NCI-H146 treated with DMSO at 0.1 percent for 48 hours (cell line): ENCODE results near the gene CHTOP.
"Not testable (repeated sequence)": the region's sequence is repeated elsewhere in the genome, so short reads cannot be mapped to it uniquely, and the experiment has no call there.

Experiments
- DNase-seq: peaks from one replicate; lab custom pipeline; 2025; ENCODE audit not compliant: unreplicated experiment; lab: John Stamatoyannopoulos, UW

Gene CHTOP, protein sequence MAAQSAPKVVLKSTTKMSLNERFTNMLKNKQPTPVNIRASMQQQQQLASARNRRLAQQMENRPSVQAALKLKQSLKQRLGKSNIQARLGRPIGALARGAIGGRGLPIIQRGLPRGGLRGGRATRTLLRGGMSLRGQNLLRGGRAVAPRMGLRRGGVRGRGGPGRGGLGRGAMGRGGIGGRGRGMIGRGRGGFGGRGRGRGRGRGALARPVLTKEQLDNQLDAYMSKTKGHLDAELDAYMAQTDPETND

GRCh38 chr1:153633754-153634665 lies at the start of gene CHTOP:
Gene CHTOP (plus strand): TSS chr1:153634066. CDS start chr1:153636589, 2,523 bp downstream.
- DNase-seq, result peak; percentile 90

DNA sequence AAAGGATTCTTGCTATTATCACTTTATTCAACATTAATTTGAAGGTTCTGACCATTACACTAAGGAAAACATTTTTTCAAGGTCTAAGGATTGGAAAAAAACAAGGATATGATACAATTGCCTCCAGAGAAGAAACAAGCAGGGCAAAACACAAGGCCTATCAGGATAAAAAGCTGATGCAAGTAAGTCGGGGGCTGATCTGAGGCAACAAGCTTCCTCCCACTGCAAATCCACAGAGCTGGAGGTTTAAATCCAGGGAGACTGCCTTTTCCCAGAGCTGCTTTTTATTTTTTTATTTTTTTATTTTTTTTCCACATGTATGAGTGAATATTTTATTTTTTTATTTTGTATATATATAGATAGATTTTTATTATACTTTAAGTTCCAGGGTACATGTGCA lies 48.9 kb upstream of the CHTOP start:
- no peak for DNase-seq

- DNase-seq, result no peak
Measured at GRCh38 chr1:153586347-153586746, 47.5 kb upstream of the CHTOP start.

- no peak for DNase-seq
Measured at GRCh38 chr1:153587314-153587713, 46.6 kb upstream of the CHTOP start.

GRCh38 chr1:153588033-153588432 lies 45.8 kb upstream of the CHTOP start:
- not testable (repeated sequence) for DNase-seq

GRCh38 chr1:153588482-153588881 lies 45.4 kb upstream of the CHTOP start:
- no peak for DNase-seq

DNA sequence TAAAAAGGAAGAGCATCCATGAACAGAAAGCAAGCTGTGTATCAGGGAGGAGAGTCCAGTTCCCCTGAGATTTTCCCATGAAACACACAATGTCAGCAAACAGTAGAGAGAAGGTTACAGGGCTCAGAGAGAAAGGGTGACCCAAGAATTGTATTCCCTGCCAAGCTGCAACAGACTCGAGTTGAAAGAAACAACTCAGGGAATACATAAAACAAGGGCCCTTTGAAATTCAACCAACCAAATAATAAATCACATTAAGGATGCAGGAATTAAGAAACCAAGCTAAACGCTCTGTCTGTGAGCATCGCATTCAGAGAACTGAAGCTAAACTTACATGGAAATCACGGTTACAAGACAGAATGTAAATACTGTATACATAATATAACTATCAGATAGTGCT lies 41.1 kb upstream of the CHTOP start:
- no peak for DNase-seq

DNA sequence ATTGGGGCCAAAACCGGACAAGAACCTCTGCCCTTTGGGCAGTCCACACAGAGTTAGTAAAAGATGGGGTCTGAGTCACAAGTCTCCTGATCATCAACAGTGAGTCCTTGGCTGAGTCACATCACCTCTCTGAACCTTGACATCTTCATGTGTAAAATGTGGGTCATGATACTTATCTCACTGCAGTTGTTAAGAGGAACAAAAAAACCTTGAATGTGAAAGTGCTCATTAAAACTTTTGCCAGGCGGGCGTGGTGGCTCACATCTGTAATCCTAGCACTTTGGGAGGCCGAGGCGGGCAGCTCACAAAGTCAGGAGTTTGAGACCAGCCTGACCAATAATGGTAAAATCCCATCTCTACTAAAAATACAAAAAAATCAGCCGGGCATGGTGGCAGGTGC lies 36.7 kb upstream of the CHTOP start:
- DNase-seq, result no peak

DNA sequence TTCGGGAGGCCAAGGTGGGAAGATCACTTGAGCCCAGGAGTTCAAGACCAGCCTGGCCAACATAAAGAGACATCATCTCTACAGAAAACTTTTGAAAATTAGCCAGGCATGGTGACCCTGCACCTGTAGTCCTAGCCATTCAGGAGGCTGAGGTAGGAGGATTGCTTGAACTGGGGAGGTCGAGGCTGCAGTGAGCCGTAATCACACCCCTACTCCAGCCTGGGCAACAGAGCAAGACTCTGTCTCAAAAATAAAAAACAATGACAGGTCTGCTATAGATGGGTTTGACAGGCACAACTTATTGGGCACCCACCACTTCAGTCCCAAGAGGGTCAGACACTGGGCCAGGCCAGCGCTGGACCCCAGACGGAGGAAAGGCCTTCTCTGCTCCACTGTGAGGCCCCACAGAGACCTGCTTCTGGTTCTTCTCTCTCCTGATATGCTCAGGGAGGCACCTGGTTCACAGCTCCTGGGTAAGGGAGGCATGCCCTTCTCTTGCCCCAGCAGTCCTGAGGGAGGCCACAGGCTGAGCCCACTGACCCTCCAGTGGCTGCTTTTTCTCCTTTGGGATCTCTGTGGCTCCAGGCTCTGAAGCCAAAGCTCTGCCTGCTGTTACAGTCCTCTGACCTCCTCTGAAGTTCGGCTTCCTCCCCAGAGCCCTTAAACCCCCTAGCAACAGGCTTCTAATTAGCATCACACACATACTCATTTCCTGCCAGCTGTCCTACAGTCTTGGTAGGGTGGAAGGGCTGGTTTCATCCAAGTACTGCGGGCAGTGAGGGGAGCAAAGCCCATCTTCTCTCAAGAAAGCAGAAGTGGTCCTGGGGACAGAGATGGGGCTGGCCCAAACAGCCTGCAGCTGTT lies 35.3 kb upstream of the CHTOP start:
- DNase-seq, result peak; percentile 69

DNA sequence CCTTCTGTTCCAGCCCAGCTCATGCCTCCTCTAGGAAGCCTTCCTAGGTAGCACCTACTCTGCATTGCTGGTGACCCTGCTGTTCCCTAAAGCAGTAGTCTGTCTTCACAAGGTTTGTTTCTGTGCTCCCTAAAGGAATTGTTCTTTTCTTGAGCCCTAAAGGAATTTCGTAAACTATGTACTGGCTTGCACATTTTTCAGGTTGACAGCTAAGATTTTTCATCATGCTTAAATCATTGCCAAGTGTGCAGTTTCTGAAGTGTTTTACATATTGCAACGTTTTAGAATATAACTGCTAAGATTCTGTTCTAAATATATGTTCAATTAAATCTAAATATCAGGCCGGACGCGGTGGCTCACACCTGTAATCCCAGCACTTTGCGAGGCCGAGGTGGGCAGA lies 34.0 kb upstream of the CHTOP start:
- DNase-seq, result no peak

GRCh38 chr1:153602749-153603148 lies 31.1 kb upstream of the CHTOP start:
- no peak for DNase-seq

DNA sequence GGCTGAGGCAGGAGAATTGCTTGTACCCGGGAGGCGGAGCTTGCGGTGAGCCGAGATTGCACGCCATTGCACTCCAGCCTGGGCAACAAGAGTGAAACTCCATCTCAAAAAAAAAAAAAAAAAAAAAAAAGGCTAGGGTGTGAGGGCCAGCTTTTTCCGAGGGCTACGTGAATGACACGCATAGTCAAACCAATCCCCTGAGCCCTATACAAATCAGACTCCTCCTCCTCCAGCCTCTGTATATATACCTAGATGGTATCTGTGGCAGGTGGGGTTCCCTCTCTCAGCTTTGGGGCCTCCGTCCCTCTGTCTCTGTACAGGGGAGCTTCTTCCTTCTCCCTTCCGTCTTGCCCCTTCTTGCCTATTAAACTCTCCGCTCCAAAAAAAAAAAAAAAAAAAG lies 27.7 kb upstream of the CHTOP start:
- no peak for DNase-seq

- DNase-seq, result no peak
Measured at GRCh38 chr1:153607381-153607780, 26.5 kb upstream of the CHTOP start.

GRCh38 chr1:153608089-153608682 lies 25.7 kb upstream of the CHTOP start:
- no peak for DNase-seq

GRCh38 chr1:153608742-153609584 lies 24.9 kb upstream of the CHTOP start:
- peak; percentile 53 for DNase-seq

DNA sequence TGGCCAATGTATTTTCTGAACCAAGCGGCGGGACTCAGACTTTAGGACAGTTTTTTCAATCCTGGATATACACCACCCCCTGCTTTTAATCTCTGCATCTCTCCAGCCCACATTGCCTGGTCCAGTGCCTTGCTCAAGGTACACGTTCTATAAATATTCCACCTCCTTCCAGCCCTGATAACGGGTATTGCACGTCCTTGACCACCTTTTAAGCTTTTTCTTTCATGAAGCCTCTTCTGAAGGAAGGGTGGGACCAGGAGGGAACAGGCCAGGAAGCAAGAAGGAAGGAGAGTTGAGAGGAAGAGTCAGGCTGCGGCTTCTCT lies 24.3 kb upstream of the CHTOP start:
- no peak for DNase-seq

DNA sequence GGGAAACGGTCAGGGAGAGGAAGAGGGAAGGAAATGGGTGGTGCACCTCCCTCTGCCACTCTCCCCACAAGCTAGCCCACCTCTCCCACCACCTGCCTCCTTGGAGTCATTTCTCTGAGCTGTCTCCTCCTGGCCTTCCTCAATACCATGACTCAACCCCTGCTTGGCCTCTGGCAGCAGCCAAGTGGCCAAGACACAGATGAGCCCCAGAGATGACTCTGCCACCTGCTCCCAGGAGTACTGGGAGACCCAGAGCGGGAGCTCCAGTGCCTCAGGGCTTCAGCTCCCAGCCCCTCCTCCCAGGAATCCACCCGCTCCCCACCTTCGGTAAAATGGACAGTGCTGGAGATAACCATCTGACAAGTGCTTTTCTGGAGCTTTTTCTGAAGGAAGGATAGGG lies 23.5 kb upstream of the CHTOP start:
- DNase-seq, result no peak

DNA sequence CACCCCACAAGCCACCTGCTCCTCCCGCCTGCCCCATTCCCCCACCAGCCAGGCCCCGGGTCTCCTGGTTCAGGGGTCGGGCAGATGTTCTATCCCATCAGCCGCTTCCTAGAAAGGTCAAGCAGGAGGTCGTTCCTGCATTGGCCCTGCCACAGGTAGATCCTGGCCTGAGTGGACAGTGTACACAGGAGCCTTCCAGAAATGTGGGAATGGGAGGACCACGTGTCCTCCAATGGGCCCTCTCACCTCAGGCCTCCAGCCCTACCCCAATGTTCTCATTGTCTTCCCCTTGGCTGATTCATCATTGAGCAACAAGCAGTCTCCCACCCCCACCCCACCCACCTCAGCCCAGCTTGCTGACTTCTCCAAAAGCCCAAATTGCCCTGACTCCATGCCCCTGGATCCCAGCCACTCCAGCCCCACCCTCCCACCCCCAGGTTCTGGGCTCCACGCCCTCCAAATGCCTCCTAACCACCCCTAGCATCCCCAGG lies 23.0 kb upstream of the CHTOP start:
- DNase-seq, result no peak

GRCh38 chr1:153611356-153611755 lies 22.5 kb upstream of the CHTOP start:
- no peak for DNase-seq

DNA sequence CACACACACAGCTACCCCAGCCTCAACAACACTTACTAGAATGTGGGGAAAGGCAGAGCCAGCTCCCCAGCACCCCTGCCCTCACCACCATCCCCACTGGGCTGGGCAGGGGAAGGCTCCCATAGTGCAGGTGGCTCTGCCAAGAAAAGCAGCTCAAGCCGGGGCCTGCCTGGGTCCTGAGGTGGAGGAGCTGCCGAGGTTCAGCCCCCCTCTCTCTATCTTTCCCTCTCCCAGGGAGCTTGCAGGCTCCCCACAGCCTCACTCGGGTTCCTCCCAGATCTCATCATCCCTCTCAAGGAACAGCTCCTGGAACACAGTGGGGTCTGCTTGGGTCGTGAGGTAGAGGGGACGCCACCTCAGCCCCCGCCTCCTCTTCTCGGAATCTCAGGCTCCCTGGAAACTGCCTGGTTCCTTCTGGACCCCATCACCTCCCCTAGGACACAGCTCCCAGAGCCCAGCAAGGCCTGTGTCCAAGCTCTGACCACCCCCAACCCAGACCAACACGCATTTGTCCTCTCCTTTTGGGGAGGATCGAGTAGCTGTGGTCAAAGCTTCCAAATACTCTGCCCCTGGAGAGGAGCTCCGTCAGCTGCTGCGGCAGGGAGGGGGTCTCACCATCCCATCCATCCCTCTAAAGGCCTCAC lies 21.6 kb upstream of the CHTOP start:
- no peak for DNase-seq
